Measurements from ENCODE around the gene NCAPG. TPM values are rescaled to one million over a fixed set of nuclear protein-coding genes. Genes with fewer than 3 reads are reported as not detected.
A peak's percentile ranks its signal among the peaks of the same experiment; 100 is the strongest.

NCAPG gene
- total RNA-seq, 1 donor from 2014 or later = 46.0 TPM

DNA sequence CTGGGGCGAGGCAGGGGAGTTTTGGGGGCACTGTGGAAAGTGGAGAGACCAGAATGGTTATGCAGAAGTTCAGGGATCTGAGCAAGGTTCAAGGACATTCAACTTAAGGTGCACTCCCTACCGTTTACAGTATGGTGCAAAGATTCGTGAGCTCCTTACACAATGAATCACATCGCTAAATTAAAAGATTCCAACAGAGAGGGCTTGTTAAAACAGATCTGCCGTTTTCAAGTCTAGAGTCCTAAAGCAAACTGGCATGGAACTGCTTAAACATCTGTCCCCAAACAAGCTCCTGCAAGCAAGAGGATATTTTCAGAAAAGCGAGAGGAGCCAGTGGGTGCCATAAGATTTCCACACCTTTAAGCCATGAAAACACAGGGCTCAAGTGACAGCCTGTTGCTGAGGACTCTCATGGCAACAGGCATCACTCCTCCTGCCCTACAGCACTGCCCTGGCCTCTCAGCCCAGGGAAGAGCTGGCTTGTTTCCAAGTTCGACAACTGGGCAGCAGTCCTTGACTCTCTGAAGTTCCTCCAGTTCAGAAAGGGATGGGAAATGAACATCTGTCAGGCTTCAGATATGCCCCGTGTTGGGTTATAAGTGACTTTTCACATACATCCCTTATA lies 39.4 kb upstream of the NCAPG start:
- Mint-ChIP-seq H3K27ac (no peak overlapping the region), H3K4me3 (no peak overlapping the region), H3K36me3 (no peaks in the 10 kb centered on the region), H3K9me3 (no peaks in the 10 kb centered on the region), H3K4me1 (ENCODE audit: unreplicated experiment) (peaks cover 9% of the 10 kb centered on the region), H3K27me3 (no peaks in the 10 kb centered on the region)
- DNase-seq (ENCODE audit: extremely low spot score, unreplicated experiment) = no peak
- TF ChIP-seq, protein P1, sequence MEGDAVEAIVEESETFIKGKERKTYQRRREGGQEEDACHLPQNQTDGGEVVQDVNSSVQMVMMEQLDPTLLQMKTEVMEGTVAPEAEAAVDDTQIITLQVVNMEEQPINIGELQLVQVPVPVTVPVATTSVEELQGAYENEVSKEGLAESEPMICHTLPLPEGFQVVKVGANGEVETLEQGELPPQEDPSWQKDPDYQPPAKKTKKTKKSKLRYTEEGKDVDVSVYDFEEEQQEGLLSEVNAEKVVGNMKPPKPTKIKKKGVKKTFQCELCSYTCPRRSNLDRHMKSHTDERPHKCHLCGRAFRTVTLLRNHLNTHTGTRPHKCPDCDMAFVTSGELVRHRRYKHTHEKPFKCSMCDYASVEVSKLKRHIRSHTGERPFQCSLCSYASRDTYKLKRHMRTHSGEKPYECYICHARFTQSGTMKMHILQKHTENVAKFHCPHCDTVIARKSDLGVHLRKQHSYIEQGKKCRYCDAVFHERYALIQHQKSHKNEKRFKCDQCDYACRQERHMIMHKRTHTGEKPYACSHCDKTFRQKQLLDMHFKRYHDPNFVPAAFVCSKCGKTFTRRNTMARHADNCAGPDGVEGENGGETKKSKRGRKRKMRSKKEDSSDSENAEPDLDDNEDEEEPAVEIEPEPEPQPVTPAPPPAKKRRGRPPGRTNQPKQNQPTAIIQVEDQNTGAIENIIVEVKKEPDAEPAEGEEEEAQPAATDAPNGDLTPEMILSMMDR (conservative IDR thresholded peaks at IDR 0.05) = no peak

- Mint-ChIP-seq H3K9me3 (no peaks in the 10 kb centered on the region), H3K27ac (no peak overlapping the region), H3K4me1 (ENCODE audit: unreplicated experiment) (peaks cover 9% of the 10 kb centered on the region), H3K36me3 (no peaks in the 10 kb centered on the region), H3K27me3 (peaks cover 14% of the 10 kb centered on the region), H3K4me3 (no peak overlapping the region)
- DNase-seq (ENCODE audit: extremely low spot score, unreplicated experiment) = no peak
- TF ChIP-seq, protein P1 (conservative IDR thresholded peaks at IDR 0.05) = no peak
Observed at GRCh38 chr4:17773135-17773698, 37.6 kb upstream of the NCAPG start.

DNA sequence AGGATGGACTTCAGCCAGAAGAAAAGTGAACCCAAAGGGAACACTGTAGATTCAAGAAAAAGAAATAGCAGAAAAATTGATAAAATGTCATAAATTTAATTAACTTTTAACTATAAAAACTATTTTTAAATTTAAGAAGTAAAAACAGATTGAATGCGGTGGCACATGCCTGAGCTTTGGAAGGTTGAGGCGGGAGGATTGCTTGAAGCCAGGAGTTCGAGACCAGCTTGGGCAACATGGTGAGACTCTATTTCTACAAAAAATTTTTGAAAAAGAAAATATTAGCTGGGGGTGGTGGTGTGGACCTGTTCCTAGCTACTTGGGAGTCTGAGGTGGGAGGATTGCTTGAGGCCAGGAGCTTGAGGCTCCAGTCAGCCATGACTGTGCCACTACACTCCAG lies 32.3 kb upstream of the NCAPG start:
- no peak overlapping the region for H3K27ac Mint-ChIP-seq
- no peak overlapping the region for H3K4me3 Mint-ChIP-seq
- DNase-seq (ENCODE audit: extremely low spot score, unreplicated experiment) = no peak
- TF ChIP-seq, protein P1 (conservative IDR thresholded peaks at IDR 0.05) = no peak
- H3K36me3 Mint-ChIP-seq = no peaks in the 10 kb centered on the region
- H3K27me3 Mint-ChIP-seq = peaks cover 56% of the 10 kb centered on the region
- H3K9me3 Mint-ChIP-seq = no peaks in the 10 kb centered on the region
- H3K4me1 Mint-ChIP-seq (ENCODE audit: unreplicated experiment) = peaks cover 9% of the 10 kb centered on the region

GRCh38 chr4:17780501-17781299 lies 30.1 kb upstream of the NCAPG start:
- H3K27ac Mint-ChIP-seq = no peak overlapping the region
- no peak for DNase-seq (ENCODE audit: extremely low spot score, unreplicated experiment)
- H3K27me3 Mint-ChIP-seq = peaks cover 57% of the 10 kb centered on the region
- peaks cover 9% of the 10 kb centered on the region for H3K4me1 Mint-ChIP-seq (ENCODE audit: unreplicated experiment)
- TF ChIP-seq, protein P1 (conservative IDR thresholded peaks at IDR 0.05) = no peak
- no peaks in the 10 kb centered on the region for H3K36me3 Mint-ChIP-seq
- H3K4me3 Mint-ChIP-seq = peak overlapping the region; percentile 77
- no peaks in the 10 kb centered on the region for H3K9me3 Mint-ChIP-seq

DNA sequence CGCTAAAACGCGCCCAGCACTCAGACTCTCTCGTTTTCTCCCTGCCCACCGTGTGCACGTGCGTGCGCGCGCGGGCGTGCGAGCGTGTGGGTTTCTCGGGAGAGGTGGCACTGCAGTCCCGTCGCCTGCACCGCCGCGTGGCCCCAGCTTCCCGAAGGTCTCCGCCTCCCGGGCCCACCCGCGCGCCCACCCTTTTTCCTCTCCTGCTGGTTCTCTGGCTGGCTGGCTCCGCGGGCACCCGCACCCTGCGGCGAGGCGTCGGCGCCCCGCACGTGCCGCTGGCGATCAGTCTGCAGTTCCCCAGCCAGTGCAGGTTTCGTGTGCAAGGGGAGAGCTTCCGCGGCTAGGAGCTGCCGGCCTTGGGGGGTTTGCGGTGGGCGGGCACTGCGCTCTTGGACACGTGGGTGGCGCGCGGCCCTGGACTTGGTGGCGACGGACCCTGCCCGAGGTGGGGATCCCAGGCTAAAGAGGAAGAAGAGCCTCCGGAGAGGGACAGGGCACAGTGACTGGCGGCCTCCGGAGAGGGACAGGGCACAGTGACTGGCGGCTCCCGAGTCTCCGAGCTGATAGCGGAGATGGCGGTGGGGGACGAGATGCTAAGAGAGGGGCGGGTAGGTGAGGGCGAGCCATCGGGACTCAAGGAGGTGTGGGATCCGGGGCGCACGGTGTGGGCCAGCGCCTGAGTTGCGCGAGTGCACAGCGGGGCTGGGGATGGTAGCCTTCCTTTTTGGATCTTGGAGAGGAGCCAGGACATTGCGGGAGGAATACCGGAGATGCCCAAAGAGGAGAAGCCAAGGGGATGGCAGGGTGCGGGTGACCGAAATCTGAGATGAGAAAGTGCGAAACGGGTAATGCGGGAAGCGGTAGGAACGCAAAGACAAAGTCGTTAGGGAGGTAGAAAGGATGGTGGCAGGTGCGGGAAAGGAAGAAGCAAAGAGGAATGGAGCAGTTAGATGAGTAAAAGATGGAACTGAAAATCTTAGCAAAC lies 29.2 kb upstream of the NCAPG start, which contains the start of gene FAM184B:
Gene FAM184B (minus strand): TSS at position 322 of the 988 bp plus-strand sequence. CDS start 322 bp downstream, outside the sequence.
- Mint-ChIP-seq H3K27me3 (peaks cover 57% of the 10 kb centered on the region), H3K9me3 (no peaks in the 10 kb centered on the region), H3K27ac (peak within 1 kb of the TSS; percentile 12), H3K36me3 (no peaks in the 10 kb centered on the region), H3K4me3 (peak within 1 kb of the TSS; percentile 77), H3K4me1 (ENCODE audit: unreplicated experiment) (peaks cover 9% of the 10 kb centered on the region)
- TF ChIP-seq, protein P1 (conservative IDR thresholded peaks at IDR 0.05) = no peak
- DNase-seq (ENCODE audit: extremely low spot score, unreplicated experiment) = peak; percentile 70
